Ramos (cell line): ENCODE data around the gene CXCL5.
"Not testable (repeated sequence)": the region's sequence is repeated elsewhere in the genome, so short reads cannot be mapped to it uniquely, and the experiment has no call there.

Source experiments
- in situ Hi-C: fragments of 300-500 bp; cut with MboI; formaldehyde crosslinking; loops from one replicate; pipeline ENCODE4 v1.14.3; 2022; ENCODE audit warnings: low sequenced_read_pairs; ENCODE audit not compliant: unreplicated experiment

Gene CXCL5

GRCh38 chr4:73976716-73977115 is 21.8 kb downstream of the CXCL5 start:
- in situ Hi-C loops: no loop called here

- in situ Hi-C loops: no loop called here
These were observed 22.3 kb downstream of the CXCL5 start for GRCh38 chr4:73976217-73976616.

GRCh38 chr4:73974352-73974751 is 24.1 kb downstream of the CXCL5 start:
- in situ Hi-C loops: no loop called here

- in situ Hi-C loops: no loop called here
These were observed 27.5 kb downstream of the CXCL5 start for GRCh38 chr4:73970945-73971344.

- in situ Hi-C loops: no loop called here
These were observed 28.5 kb downstream of the CXCL5 start for GRCh38 chr4:73970011-73970410.

GRCh38 chr4:73967866-73968265 is 30.6 kb downstream of the CXCL5 start:
- in situ Hi-C loops: no loop called here

- in situ Hi-C loops: no loop called here
These were observed 33.4 kb downstream of the CXCL5 start for GRCh38 chr4:73964862-73965611.

- in situ Hi-C loops: no loop called here
These were observed 35.8 kb downstream of the CXCL5 start for GRCh38 chr4:73962724-73963123.

- in situ Hi-C loops: not testable (repeated sequence)
These were observed 39.4 kb downstream of the CXCL5 start for GRCh38 chr4:73959041-73959440.

GRCh38 chr4:73952352-73952751 is 46.1 kb downstream of the CXCL5 start:
- in situ Hi-C loops: no loop called here

- in situ Hi-C loops: not testable (repeated sequence)
These were observed 48.0 kb downstream of the CXCL5 start for GRCh38 chr4:73950376-73950920.

- in situ Hi-C loops: no loop called here
These were observed 49.3 kb downstream of the CXCL5 start for GRCh38 chr4:73948990-73949706.

- in situ Hi-C loops: no loop called here
These were observed 50.2 kb downstream of the CXCL5 start for GRCh38 chr4:73948291-73948690.

GRCh38 chr4:73947239-73947985 is 51.1 kb downstream of the CXCL5 start:
- in situ Hi-C loops: no loop called here

GRCh38 chr4:73945674-73946449 is 52.6 kb downstream of the CXCL5 start:
- in situ Hi-C loops: no loop called here
